Fibroblast of skin of right quadriceps (primary cell): Measurements from ENCODE around the gene TMEM132A.

Experiments
- DNase-seq: peaks from one replicate; pipeline ENCODE4 v3.0.0-alpha.2; 2013

The TMEM132A gene

DNA sequence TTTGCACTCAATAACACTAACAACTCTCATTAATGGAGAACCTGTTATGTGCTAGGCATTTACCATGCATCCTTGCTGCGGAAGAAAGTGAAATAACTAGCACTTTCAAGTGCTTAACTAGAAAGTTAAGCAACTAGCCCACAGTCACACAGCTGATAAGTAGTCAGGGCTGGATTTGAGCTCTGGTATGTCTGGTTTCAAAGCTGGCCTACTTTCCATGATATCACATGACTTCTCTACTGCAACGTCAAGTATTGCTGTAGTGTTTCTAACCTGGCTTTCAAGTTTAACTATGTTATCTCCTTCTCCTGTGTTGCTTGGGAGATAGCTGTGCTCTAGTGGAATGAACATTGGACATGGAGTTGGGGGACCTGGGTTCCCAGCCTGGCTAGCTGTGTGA is 15.6 kb downstream of the TMEM132A start:
- no peak for DNase-seq

DNA sequence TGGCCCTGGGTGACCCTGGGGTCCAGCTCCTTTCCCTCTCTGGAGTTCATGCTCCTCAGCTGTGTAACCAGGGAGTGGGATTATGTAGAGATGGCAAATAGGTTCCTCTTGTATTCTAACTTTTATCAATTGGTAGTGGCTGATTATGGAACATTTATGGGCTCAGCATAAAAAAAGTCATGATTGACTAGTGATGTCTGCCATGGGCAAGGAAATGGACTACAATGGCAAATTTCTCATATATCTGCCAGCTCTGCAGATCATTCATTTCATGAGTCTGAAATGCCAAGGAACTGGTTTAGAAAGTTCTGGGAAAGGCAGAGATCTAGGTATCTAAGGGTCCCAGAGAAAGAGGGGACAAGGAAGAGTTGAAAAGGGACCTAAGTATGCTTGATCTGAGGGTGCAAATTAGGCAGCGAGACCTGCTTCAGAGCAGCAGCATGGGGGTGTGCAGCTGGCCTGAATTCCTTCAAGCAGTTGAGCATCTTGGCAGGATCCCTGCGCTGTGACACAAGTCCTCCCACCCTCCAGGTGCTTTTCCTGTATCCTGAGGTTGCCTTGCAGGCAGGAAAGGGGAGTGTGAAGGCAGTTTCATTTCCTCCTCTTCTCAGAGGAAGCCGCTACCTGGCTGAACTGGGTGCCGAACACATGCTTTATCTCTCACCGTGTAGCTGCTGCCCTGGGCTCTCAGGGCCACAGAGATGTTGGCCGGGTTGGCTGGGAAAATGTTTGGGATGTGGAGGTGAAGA is 17.3 kb downstream of the TMEM132A start:
- no peak for DNase-seq

DNA sequence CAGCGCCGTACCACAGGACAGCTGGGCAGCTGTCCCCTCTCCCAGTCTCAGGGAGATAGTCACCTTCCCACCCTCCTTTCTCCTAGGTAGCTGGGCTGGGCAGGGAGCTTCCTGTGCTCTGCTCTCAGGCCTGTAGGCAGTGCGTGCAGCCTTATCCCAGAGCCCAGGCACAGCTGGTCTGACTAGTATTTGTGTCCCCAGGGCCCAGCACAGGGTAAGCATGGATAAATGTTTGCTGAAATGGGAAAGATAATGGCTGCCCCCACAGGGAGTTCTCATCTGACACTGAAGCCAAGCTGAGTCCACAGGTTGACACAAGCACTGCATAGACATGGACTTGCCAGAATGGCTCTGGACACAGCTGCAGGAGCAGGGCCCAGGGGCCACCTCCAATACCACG is 18.0 kb downstream of the TMEM132A start:
- no peak for DNase-seq

DNA sequence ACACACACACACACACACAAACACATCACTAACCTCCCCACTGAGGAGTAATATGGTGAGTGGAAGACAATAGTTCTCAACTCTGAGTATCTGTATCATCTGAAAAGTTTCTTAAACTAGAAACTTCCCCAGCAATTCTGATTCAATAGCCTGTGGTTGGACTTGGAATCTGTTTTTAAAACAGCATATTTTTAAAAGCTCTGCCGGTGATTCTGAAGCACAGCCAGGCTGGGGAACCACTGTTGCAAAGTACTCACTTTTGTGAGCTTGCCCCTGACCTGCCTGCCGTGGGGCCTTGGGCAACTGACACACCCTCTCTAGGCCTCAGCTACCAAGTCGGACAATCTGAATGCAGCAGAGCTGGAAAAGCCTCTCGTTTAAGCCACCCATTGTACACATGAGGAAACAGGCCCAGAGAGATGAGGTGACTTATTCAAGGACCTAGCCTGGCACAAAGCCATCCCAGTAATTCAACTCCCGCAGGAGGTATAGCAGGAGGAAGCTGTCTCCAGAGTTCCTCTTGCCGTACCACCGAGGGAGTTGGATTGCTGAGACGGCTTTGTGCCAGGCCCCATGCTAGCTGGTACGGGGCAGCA is 18.8 kb downstream of the TMEM132A start:
- DNase-seq: no peak

DNA sequence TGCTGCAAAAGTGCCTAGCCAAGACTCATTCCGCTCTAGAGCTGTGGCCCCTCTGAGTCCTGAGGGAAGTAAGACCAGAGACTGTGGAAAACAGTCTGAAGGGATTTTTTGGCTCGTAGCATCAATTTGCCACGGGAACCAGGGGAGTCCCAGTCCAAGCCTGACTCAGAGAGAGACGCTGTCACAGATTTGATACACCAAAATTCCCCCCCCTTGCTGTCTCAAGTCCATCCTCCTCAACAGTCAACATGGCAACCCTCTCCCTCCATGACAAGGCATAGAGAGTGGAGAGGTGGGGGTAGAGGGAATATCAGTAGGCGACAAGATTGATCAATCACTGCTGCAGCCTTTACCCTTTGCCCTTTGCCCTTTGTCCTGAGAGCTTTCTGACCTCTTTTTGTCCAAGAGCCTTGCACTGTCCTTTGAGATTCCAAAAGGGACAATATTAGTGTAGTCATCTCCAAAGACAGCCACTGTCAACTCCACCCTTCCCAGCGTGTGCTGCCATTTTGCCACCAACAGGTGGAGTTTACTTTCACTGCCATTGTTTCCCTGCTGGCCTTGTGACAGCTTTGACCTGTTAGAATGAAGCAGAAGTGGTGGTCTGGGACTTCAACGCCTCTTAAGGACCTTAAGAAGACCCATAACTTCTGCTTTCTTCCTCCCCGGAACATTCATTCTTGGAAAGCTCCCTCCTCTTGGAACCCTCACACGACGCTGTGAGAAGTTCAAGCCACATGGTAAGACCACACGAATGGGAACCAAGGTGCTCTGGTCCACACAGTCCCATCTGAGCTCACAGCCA is 20.4 kb downstream of the TMEM132A start:
- no peak for DNase-seq

DNA sequence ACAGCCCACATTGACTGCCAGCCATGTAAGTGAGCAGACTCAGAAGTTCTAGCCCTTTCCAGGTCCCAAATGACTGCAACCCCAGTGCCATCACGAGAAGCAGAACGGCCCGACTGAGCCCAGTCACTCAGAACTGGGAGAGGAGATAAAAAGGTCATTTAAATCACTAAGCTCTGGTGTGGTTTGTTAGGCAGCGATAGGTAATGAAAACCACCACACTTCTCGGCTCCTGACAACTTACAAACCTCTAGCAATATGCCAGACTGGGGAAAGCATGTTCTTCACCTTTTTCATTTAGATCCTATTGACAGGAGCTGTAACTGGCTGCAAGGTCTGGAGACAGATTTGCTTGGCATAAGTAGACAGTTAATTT is 21.0 kb downstream of the TMEM132A start:
- DNase-seq: no peak

DNA sequence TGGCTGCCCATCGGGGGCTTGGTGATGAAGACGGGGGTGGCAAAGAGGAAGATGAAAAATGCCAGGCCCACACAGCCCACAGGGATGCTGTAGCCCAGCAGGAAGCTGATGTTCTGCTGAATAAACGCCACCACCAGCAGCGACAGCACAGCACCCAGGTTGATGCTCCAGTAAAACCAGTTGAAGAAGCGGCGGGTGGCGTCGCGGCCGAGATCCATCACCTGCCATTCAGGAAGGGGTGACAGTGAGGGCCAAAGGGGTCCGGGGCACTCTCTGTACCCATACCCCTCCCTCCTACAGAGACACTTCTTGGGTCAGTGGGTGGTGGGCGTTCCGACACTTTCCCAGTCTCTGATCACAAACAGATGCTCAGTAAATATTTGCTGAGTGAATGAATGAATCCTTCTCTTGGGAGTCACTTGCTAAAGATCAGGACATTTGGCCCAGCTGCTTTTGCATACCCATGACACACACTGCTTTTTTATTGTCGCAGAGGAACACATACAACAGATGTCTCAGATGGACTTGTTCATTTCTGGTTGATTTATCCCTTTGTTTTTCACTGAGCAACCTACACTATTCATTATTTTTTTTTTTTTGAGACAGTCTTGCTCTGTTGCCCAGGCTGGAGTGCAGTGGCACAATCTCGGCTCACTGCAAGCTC is 22.5 kb downstream of the TMEM132A start:
- no peak for DNase-seq

DNA sequence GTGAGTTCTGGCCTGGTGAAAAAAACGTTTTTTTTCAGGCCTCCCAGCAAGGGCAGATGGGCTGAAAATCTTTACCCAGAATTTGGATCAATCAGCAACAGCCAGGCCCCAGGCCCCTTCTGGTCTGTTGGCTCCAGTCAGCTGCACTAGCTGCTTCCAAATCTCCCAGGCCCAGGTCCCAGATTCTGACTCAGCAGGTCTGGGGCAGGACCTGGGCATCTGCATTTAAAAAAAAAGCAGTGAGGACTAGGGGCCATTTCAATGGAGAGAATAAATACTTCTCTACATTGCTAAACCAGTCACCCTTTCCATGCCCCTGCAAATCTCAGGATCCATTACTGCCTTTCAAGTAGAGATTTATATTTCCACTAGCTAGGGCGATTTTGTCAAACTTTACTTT is 23.4 kb downstream of the TMEM132A start:
- no peak for DNase-seq

DNA sequence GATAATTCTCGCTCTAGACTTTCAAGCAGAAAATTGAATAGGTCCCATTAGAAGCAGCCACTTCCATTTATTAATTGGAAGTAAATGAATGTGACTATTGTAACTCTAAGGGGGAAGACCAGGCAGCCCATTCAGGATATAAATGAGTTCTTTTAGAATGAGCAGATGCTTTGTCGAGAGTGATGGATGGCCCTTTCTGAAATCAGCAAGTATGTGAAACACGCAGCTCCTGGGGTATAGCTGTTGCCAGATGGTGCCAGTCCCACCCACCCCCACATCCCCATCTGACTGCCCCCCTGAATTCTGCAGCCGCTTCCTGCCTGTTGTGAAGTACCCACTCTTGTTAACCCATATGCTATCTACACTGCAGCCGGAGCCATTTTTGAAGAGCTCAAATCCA is 24.0 kb downstream of the TMEM132A start:
- no peak for DNase-seq

DNA sequence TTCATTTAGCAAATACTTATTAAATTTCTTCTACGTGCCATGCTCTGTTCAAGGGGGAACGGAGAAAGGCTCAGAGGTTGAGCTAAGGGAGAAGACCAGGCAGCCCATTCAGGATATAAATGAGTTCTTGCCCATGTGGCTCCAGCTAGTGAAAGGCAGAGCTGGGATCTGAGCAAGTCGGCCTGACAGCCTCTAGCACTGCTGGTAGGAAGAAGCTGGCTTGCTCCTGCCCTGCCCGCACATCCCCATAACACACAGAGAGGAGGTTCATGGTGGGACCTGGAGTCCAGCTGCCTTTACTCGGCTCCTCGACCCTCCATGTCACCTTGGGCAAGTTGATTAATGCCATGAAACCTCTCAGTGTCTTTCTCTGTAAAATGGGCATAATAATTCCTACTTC is 25.8 kb downstream of the TMEM132A start:
- no peak for DNase-seq

DNA sequence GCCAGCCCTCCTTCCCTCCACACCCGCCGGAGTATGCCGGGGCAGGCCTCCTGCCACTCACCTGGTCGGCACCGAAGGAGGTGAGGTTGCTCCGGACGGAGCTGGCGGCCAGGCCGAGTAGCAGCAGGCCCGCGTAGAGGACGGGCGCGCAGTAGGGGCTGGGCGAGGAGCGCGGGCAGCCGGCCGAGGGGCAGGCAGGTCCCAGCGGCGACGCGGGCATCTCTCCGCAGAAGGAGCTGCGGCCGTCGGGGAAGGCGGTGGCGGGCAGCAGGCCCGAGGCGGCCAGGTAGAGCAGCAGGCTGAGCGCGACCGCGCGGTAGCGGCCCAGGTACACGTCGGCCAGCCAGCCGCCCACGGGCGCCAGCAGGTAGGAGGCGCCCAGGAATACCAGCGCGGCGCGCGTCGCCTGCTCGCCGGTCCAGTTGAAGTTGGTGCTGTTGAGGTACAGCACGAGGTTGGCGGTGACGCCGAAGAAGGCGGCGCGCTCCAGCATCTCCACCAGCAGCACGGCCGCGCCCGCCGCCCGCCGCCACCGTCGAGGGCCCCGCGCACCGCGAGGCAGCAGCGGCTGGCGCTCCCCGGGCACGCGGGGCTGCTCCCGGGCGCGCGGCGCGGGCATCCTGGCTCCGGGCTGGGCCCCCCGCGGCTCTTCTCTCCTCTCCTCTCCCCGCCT is 26.8 kb downstream of the TMEM132A start:
- no peak for DNase-seq

DNA sequence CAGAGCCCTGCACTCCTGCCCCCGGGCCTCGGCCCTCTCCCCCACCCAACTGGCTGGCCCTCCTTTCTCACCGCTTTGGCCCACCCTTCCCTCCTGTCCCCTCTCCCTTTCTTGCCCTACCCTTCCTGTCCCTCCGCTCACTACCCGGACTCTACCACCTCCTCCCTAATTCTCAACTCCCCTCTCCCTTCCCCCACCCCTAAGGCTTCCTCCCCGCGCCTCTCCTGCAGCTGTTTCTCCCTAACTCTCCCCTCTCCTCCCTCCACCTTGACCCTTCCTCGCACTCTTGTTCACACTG is 27.3 kb downstream of the TMEM132A start:
- no peak for DNase-seq

DNA sequence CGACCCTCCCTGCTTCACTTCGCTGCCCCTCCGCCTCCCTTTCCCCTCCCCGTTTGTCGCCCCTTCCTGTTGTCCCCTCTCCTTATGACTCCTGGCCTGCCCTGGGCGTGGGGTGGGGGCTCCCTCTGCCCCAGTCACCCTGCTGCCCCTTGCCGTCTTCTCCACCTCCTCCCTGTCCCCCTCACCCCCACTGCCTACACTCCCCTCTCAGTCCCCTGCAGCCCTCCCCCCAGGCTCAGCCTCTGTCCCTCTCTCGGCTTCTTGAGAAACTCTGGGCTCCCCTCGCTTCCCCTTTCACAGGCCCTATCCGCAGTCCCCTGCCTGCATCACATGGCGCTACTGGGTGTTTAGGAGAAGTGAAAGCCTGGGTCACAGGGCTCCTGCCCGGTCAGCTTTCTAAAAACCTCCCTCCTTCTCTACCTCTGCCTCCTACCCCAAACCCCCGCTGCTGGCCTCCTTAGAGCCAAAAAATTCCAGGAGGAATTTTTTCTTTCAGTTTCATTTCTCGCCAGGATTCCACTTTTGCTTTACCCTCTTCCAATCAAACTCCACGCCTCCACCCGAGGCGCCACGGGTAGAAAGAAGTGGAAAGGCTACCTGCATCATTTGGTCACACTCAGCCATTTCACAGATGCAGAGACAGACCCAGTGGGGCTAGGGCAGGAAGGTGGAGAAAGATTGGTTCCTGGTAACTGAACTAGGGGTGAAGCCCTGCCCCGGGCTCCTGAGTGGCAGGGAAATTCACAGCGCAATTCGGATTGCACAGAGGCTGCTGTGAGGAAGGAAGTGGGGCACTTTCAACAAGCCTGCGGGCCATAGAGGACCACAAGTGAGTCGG is 27.9 kb downstream of the TMEM132A start, which contains the start of gene SLC15A3:
Gene SLC15A3 (minus strand): TSS at position 273 of the 838 bp plus-strand sequence. CDS start 625 bp downstream, outside the sequence.
- DNase-seq: peak; percentile 34

DNA sequence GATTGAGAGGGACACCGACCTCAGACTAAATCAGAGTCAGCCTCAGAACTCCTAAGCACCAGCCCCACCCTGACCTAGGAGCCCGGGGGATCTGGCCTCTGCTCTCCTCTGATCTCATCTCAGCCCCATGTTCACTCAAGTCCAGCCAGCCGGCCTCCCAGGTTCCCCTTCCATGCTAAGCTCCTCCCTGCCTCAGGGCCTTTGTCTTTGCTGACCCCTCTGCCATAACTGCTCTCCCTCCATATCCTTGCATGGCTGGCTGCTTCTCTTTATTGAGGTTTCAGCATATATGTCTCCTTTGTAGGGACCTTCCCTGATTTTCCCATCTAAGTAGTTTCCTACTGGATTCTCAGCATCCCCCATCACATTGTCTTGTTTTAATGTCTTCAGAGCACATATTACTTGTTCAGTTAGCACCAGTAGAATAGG is 28.5 kb downstream of the TMEM132A start:
- no peak for DNase-seq

DNA sequence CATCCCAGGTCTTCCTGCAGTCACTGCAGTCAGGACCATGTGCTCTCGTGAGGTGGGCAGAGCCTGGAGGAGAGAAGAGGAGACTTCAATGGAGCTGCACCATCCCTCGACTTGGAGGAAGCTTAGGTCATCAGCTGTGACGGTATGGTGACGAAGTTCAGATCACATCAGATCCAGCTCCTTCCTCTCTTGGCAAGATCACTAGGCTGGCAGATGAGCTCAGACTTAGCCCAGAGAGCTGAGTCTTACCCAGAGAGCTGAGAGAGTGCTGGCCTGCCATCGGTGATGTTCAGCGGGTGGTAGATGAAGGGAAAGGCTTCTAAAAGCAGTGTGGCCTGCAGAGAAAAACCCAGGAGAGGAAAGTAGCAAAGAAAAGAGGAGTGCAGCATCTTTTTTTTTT is 29.5 kb downstream of the TMEM132A start:
- DNase-seq: peak; percentile 24

DNA sequence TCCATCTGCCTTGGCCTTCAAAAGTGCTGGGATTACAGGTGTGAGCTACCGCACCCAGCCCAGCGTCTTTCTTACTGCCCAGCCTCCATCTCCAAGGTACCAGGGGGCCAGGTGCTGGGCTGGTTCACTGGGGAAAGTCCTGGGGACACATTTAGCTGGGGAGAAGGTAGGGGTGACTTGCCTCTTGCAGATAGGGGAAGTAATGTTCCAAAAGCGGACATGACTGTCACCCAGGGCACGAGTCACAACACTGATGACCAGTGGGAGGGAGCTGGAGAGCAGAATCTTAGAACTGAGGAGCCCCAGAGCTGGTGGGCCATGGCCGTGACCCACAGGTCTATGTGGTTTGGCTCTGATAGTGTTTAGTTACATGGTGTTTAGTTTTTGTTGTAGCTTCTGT is 30.2 kb downstream of the TMEM132A start:
- DNase-seq: no peak

DNA sequence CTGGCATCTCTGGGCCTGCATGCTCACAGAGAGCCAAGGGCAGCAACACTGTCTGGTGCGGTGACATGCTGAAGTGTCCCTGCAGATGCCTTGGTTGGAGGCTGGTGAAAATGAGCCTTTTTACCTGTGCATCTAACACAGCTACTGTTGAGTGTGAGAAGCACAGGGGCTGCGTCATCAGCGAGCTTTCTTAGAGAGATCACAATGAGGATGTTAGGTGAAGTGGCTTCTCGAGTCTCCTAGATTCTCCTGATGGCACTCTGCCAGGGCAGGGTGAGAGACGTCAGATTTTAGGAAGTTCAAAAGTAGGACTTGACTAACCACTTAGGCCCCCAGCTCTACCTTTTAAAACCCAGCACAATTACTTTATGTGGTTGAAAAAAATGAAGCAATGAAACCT is 31.3 kb downstream of the TMEM132A start:
- DNase-seq: no peak

DNA sequence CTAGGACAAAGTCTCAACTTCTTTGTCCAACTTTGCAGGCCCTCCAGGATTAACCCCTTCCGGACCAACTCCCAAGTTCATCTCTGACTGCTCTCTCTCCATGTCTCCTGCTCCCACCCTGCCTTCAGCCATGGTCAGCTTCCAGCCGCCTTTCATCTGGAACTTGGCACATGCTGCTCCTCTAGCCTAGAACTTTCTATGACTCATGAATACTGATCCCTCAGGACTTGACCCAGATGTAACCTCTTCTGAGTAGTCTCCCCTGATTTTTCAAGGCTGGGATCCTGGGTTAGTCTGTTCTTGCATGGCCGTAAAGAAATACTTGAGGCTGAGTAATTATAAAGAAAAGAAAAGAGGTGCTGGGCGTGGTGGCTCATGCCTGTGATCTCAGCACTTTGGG is 32.9 kb downstream of the TMEM132A start:
- DNase-seq: no peak

DNA sequence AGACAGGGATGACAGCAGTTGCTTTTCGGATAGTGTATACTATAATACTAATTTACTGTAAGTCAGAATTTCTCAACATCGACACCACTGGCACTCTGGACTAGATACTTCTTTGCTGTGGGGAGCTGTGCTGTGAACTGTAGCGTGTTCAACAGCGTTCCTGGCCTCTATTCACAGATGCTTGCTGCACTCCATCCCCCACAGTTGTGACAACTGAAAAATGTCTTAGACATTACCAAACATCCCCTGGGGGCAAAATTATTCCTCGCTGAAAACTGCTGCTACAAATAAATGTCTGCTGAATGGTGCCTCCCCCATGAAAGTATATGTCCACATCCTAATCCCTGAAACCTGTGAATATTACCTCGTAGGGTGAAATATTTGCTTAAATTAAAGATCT is 35.2 kb downstream of the TMEM132A start:
- DNase-seq: peak; percentile 28

DNA sequence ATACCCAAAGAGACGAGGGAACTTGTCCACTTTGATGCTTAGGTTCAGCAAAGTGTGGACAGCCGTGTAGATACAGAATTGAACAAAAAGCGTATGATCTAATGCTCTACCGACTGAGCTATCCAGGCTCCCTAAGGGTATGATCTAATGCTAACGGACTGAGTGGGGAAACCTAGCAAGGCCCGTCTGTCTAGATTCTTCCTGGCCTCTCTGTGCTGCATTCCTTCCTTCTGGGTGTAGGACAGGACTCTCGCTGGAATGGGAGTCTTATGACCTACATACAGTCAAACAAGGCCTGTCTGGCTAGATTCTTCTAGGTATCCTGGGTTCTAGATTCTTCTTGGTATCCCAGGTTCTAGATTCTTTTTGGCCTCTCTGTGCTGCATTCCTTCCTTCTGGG is 36.1 kb downstream of the TMEM132A start:
- no peak for DNase-seq

DNA sequence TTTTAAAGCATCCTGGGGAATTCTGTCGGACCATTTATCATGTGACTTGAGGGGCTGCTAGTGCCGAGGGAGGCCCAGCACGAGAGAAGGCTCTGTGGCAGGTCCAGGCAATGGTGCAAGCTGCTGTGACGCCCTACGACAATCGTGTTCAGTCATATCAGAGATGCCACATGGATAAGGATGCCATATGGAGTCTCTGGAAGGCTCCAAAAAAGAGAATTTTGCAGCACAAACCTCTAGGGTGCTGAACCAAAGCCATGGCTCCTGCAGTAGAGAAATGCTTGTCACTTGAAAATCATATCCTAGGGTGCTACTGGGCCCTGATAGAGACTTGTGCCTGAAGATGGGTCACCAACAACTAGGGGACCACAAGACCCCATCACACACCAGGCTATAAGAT is 40.5 kb downstream of the TMEM132A start:
- DNase-seq: no peak

DNA sequence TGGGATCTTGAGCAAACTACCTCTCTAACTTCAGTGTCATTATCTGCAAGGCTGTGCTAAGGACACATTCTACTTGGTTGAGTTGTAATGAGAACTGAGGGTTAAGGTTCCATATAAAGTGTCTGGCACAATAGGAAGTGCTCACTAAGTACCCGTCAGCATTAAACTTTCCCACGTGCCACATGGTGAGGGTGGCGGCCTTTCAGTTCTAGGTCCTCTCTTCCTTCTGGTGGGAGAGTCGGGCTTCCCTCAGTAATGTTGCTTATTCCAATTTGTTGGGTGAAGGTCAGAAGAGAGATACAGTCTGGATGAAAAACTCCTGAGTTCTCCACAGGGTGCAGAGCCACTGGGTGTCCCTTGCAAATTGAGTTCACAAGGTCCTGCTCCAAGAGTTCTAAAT is 42.6 kb downstream of the TMEM132A start:
- DNase-seq: no peak
